NCI-H69 (cell line): Measurements from ENCODE around the gene AGAP2.
A peak's percentile ranks its signal among the peaks of the same experiment; 100 is the strongest.

ENCODE experiments used
- DNase-seq: peaks from one replicate; lab custom pipeline; 2025; lab: John Stamatoyannopoulos, UW

AGAP2 gene

GRCh38 chr12:57767876-57768275 lies 29.3 kb upstream of the AGAP2 start:
- DNase-seq = no peak

- DNase-seq = no peak
Measured at GRCh38 chr12:57767305-57767698, 28.8 kb upstream of the AGAP2 start.

GRCh38 chr12:57766464-57767304 lies 28.1 kb upstream of the AGAP2 start, which contains the start of gene CYP27B1:
TSS of gene CYP27B1 (minus strand) at chr12:57767078. CDS start at chr12:57767041, 37 bp downstream.
- DNase-seq = peak; percentile 53

GRCh38 chr12:57765698-57766463 lies 27.3 kb upstream of the AGAP2 start:
- DNase-seq = peak; percentile 28

GRCh38 chr12:57765003-57765697 lies 26.6 kb upstream of the AGAP2 start:
- DNase-seq = peak; percentile 66

GRCh38 chr12:57764662-57765002 lies 26.1 kb upstream of the AGAP2 start:
- peak; percentile 61 for DNase-seq

GRCh38 chr12:57763881-57764661 lies 25.5 kb upstream of the AGAP2 start:
- no peak for DNase-seq

- no peak for DNase-seq
Measured at GRCh38 chr12:57762463-57762862, 23.9 kb upstream of the AGAP2 start.

- DNase-seq = no peak
Measured at GRCh38 chr12:57761391-57761998, 23.0 kb upstream of the AGAP2 start.

- no peak for DNase-seq
Measured at GRCh38 chr12:57760347-57760982, 21.9 kb upstream of the AGAP2 start.

GRCh38 chr12:57759360-57759980 lies 20.9 kb upstream of the AGAP2 start:
- peak; percentile 54 for DNase-seq

- no peak for DNase-seq
Measured at GRCh38 chr12:57758552-57759359, 20.2 kb upstream of the AGAP2 start.

GRCh38 chr12:57757771-57758170 lies 19.2 kb upstream of the AGAP2 start:
- DNase-seq = no peak

- peak; percentile 68 for DNase-seq
Measured at GRCh38 chr12:57756406-57757341, 18.1 kb upstream of the AGAP2 start.

GRCh38 chr12:57755454-57756372 lies 17.2 kb upstream of the AGAP2 start:
- peak; percentile 83 for DNase-seq

GRCh38 chr12:57755194-57755453 lies 16.6 kb upstream of the AGAP2 start:
- no peak for DNase-seq

GRCh38 chr12:57754411-57755193 lies 16.1 kb upstream of the AGAP2 start, which contains the start of gene MARCHF9:
TSS of gene MARCHF9 (plus strand) at chr12:57755103. CDS start at chr12:57755529, 426 bp downstream.
- peak; percentile 97 for DNase-seq
